ENCODE results near the gene NCKAP5. TPM values are rescaled to one million over a fixed set of nuclear protein-coding genes. Genes with fewer than 3 reads are reported as not detected.

NCKAP5 gene
- total RNA-seq, 2 donors from 2014 or later: not detected

- Mint-ChIP-seq H3K4me3 (no peak overlapping the region), H3K27me3 (no peaks in the 10 kb centered on the region), H3K27ac (no peak overlapping the region), H3K9me3 (no peaks in the 10 kb centered on the region), H3K36me3 (no peaks in the 10 kb centered on the region), H3K4me1 (ENCODE audit: low read depth in 2 of 2) (no peaks in the 10 kb centered on the region)
- DNase-seq (ENCODE audit: low spot score) (no peak), ATAC-seq (no peak)
Measured at GRCh38 chr2:133293544-133294353, 274.5 kb downstream of the NCKAP5 start.

- Mint-ChIP-seq H3K4me3 (no peak overlapping the region), H3K27ac (no peak overlapping the region), H3K36me3 (no peaks in the 10 kb centered on the region), H3K4me1 (ENCODE audit: low read depth in 2 of 2) (no peaks in the 10 kb centered on the region), H3K27me3 (no peaks in the 10 kb centered on the region), H3K9me3 (peaks cover 3% of the 10 kb centered on the region)
- DNase-seq (ENCODE audit: low spot score) (no peak), ATAC-seq (no peak)
Measured at GRCh38 chr2:133292259-133292658, 276.0 kb downstream of the NCKAP5 start.

- H3K4me1 Mint-ChIP-seq (ENCODE audit: low read depth in 2 of 2): no peaks in the 10 kb centered on the region
- H3K36me3 Mint-ChIP-seq: no peaks in the 10 kb centered on the region
- H3K27me3 Mint-ChIP-seq: no peaks in the 10 kb centered on the region
- H3K27ac Mint-ChIP-seq: no peak overlapping the region
- peaks cover 9% of the 10 kb centered on the region for H3K9me3 Mint-ChIP-seq
- DNase-seq (ENCODE audit: low spot score): no peak
- no peak overlapping the region for H3K4me3 Mint-ChIP-seq
- no peak for ATAC-seq
Measured at GRCh38 chr2:133287709-133288108, 280.6 kb downstream of the NCKAP5 start.

- Mint-ChIP-seq H3K27me3 (no peaks in the 10 kb centered on the region), H3K9me3 (peaks cover 9% of the 10 kb centered on the region), H3K4me3 (no peak overlapping the region), H3K36me3 (no peaks in the 10 kb centered on the region), H3K27ac (no peak overlapping the region), H3K4me1 (ENCODE audit: low read depth in 2 of 2) (no peaks in the 10 kb centered on the region)
- ATAC-seq (no peak), DNase-seq (ENCODE audit: low spot score) (no peak)
Measured at GRCh38 chr2:133286326-133286922, 281.8 kb downstream of the NCKAP5 start.

GRCh38 chr2:133273031-133273430 lies 295.2 kb downstream of the NCKAP5 start:
- DNase-seq (ENCODE audit: low spot score) (no peak), ATAC-seq (no peak)
- H3K27me3 Mint-ChIP-seq: no peaks in the 10 kb centered on the region
- H3K4me1 Mint-ChIP-seq (ENCODE audit: low read depth in 2 of 2): no peaks in the 10 kb centered on the region
- H3K27ac Mint-ChIP-seq: no peak overlapping the region
- H3K4me3 Mint-ChIP-seq: no peak overlapping the region
- H3K36me3 Mint-ChIP-seq: no peaks in the 10 kb centered on the region
- H3K9me3 Mint-ChIP-seq: peaks cover 11% of the 10 kb centered on the region

- no peak overlapping the region for H3K27ac Mint-ChIP-seq
- H3K4me1 Mint-ChIP-seq (ENCODE audit: low read depth in 2 of 2): no peaks in the 10 kb centered on the region
- no peaks in the 10 kb centered on the region for H3K36me3 Mint-ChIP-seq
- H3K27me3 Mint-ChIP-seq: peaks cover 0 to 3% of the 10 kb centered on the region in 2 donors
- DNase-seq (ENCODE audit: low spot score) (no peak), ATAC-seq (no peak)
- H3K9me3 Mint-ChIP-seq: peaks cover 11% of the 10 kb centered on the region
- H3K4me3 Mint-ChIP-seq: no peak overlapping the region
Measured at GRCh38 chr2:133271105-133271504, 297.2 kb downstream of the NCKAP5 start.

GRCh38 chr2:133270550-133270949 lies 297.7 kb downstream of the NCKAP5 start:
- Mint-ChIP-seq H3K27me3 (peaks cover 0 to 3% of the 10 kb centered on the region in 2 donors), H3K4me1 (ENCODE audit: low read depth in 2 of 2) (no peaks in the 10 kb centered on the region), H3K27ac (no peak overlapping the region), H3K9me3 (peaks cover 11% of the 10 kb centered on the region), H3K4me3 (no peak overlapping the region), H3K36me3 (no peaks in the 10 kb centered on the region)
- DNase-seq (ENCODE audit: low spot score) (no peak), ATAC-seq (no peak)

GRCh38 chr2:133266926-133267590 lies 301.2 kb downstream of the NCKAP5 start:
- ATAC-seq (no peak), DNase-seq (ENCODE audit: low spot score) (no peak)
- no peak overlapping the region for H3K4me3 Mint-ChIP-seq
- H3K27me3 Mint-ChIP-seq: peaks cover 10 to 11% of the 10 kb centered on the region in 2 donors
- H3K4me1 Mint-ChIP-seq (ENCODE audit: low read depth in 2 of 2): no peaks in the 10 kb centered on the region
- peaks cover 5% of the 10 kb centered on the region for H3K36me3 Mint-ChIP-seq
- H3K27ac Mint-ChIP-seq: no peak overlapping the region
- peaks cover 8% of the 10 kb centered on the region for H3K9me3 Mint-ChIP-seq

- Mint-ChIP-seq H3K36me3 (peaks cover 5% of the 10 kb centered on the region), H3K4me3 (no peak overlapping the region), H3K4me1 (ENCODE audit: low read depth in 2 of 2) (no peaks in the 10 kb centered on the region), H3K27me3 (peaks cover 10 to 11% of the 10 kb centered on the region in 2 donors), H3K27ac (no peak overlapping the region), H3K9me3 (peaks cover 8% of the 10 kb centered on the region)
- DNase-seq (ENCODE audit: low spot score): no peak
- peak; percentile 27 to 48 for ATAC-seq
Measured at GRCh38 chr2:133266041-133266925, 302.0 kb downstream of the NCKAP5 start.

GRCh38 chr2:133265432-133265949 lies 302.8 kb downstream of the NCKAP5 start:
- Mint-ChIP-seq H3K27me3 (peaks cover 10 to 11% of the 10 kb centered on the region in 2 donors), H3K36me3 (peaks cover 5% of the 10 kb centered on the region), H3K4me3 (no peak overlapping the region), H3K4me1 (ENCODE audit: low read depth in 2 of 2) (no peaks in the 10 kb centered on the region), H3K9me3 (peaks cover 8% of the 10 kb centered on the region), H3K27ac (no peak overlapping the region)
- DNase-seq (ENCODE audit: low spot score): no peak
- peak in 1 of 2 donors; percentile 27 for ATAC-seq

GRCh38 chr2:133264989-133265401 lies 303.3 kb downstream of the NCKAP5 start:
- peaks cover 10 to 11% of the 10 kb centered on the region in 2 donors for H3K27me3 Mint-ChIP-seq
- H3K9me3 Mint-ChIP-seq: peaks cover 8% of the 10 kb centered on the region
- peaks cover 5% of the 10 kb centered on the region for H3K36me3 Mint-ChIP-seq
- no peak overlapping the region for H3K27ac Mint-ChIP-seq
- H3K4me1 Mint-ChIP-seq (ENCODE audit: low read depth in 2 of 2): no peaks in the 10 kb centered on the region
- no peak overlapping the region for H3K4me3 Mint-ChIP-seq
- no peak for ATAC-seq
- no peak for DNase-seq (ENCODE audit: low spot score)

- peaks cover 3% of the 10 kb centered on the region for H3K9me3 Mint-ChIP-seq
- ATAC-seq (no peak), DNase-seq (ENCODE audit: low spot score) (no peak)
- H3K27ac Mint-ChIP-seq: no peak overlapping the region
- peaks cover 5% of the 10 kb centered on the region for H3K36me3 Mint-ChIP-seq
- H3K4me1 Mint-ChIP-seq (ENCODE audit: low read depth in 2 of 2): no peaks in the 10 kb centered on the region
- peaks cover 10 to 11% of the 10 kb centered on the region in 2 donors for H3K27me3 Mint-ChIP-seq
- no peak overlapping the region for H3K4me3 Mint-ChIP-seq
Measured at GRCh38 chr2:133262893-133263292, 305.4 kb downstream of the NCKAP5 start.

GRCh38 chr2:133255360-133255759 lies 312.9 kb downstream of the NCKAP5 start:
- ATAC-seq: no peak
- H3K27me3 Mint-ChIP-seq: no peaks in the 10 kb centered on the region
- peaks cover 3% of the 10 kb centered on the region for H3K9me3 Mint-ChIP-seq

More at GRCh38 chr2:133255360-133255759, 312.9 kb downstream of the NCKAP5 start:
- H3K4me1 Mint-ChIP-seq (ENCODE audit: low read depth in 2 of 2): no peaks in the 10 kb centered on the region
- no peaks in the 10 kb centered on the region for H3K36me3 Mint-ChIP-seq
- no peak overlapping the region for H3K4me3 Mint-ChIP-seq
- no peak overlapping the region for H3K27ac Mint-ChIP-seq
- DNase-seq (ENCODE audit: low spot score): no peak

Measured in natural killer cell treated with Interleukin-12 subunit alpha and Interleukin-12 subunit beta and Interleukin-15 and Interleukin-18, amount 100 ng/mL, for 72 hours (primary cell).